Measurements from ENCODE around the gene GALNT14. TPM values are rescaled to one million over a fixed set of nuclear protein-coding genes. Genes with fewer than 3 reads are reported as not detected.

The GALNT14 gene
- total RNA-seq, 3 donors from 2014 or later, result 0.16 to 4.3 (median 4.1) TPM

DNA sequence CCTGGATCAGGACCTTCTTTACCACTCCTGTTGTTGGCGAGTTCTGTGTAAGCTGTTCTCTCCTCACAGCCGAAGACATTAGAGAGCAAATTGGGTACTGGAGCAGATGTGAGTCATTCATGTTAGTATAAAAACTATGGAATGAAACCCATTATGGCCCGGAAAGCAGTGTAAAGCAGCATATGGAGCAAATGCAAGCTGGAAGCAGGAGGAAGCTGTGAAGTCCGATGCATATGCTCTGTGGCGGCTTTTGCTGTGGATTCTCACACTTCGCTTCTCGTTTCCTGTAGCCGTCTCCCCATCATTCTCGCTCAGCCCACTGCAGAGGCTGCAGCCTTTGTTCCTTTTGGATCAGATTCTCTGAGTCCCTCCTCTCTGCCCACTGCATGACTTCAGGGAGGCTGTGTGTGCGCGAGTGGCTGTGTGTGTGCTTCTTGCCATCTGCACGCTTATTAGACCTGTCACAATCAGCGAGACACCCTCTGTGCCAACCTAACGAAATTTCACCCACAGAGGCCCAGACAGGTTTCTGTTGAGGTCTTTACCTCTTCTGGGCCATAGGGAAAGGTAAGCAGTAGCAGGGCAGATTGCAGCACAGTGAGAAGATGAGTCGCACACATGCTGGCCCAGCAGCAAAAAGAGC lies 3.3 kb upstream of the GALNT14 start:
- no peak overlapping the region for H3K27ac ChIP-seq
- no peaks in the 10 kb centered on the region for H3K4me1 ChIP-seq
- no peak overlapping the region for H3K4me3 ChIP-seq
- H3K36me3 ChIP-seq, result no peaks in the 10 kb centered on the region
- H3K9me3 ChIP-seq, result no peaks in the 10 kb centered on the region
- no peak for TF ChIP-seq POLR2AphosphoS5 (IDR thresholded peaks at IDR 0.05)
- TF ChIP-seq POLR2A (IDR thresholded peaks at IDR 0.05), result no peak
- TF ChIP-seq, protein P1, sequence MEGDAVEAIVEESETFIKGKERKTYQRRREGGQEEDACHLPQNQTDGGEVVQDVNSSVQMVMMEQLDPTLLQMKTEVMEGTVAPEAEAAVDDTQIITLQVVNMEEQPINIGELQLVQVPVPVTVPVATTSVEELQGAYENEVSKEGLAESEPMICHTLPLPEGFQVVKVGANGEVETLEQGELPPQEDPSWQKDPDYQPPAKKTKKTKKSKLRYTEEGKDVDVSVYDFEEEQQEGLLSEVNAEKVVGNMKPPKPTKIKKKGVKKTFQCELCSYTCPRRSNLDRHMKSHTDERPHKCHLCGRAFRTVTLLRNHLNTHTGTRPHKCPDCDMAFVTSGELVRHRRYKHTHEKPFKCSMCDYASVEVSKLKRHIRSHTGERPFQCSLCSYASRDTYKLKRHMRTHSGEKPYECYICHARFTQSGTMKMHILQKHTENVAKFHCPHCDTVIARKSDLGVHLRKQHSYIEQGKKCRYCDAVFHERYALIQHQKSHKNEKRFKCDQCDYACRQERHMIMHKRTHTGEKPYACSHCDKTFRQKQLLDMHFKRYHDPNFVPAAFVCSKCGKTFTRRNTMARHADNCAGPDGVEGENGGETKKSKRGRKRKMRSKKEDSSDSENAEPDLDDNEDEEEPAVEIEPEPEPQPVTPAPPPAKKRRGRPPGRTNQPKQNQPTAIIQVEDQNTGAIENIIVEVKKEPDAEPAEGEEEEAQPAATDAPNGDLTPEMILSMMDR (IDR thresholded peaks at IDR 0.05), result no peak
- peaks cover 0 to 15% of the 10 kb centered on the region in 2 donors for H3K27me3 ChIP-seq
- DNase-seq (ENCODE audit: low spot score in 2 of 2), result no peak
- intact Hi-C loops (cut with DNase I; ENCODE audit: low total_unique reads), result no loop called here

DNA sequence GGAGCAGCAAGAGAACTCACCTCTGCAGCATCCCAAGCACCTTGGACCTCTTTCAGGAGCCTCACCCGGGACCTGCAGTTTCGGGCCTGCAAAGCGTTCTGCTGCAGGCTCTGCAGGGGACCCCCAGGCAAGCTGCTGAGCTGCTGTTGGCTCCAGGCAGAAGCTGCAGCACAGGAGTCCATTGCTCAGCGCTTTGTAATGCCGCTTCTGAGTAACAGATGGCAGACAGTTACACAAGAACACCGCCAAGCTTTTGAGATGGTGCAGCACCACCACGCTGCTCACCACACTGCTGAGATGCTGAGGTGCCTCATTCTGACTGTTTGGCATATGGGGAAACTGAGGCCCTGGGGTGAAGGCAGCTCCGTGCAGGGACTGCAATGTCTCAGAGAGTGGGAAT lies 1.9 kb upstream of the GALNT14 start:
- H3K27ac ChIP-seq, result no peak overlapping the region
- no peak for DNase-seq (ENCODE audit: low spot score in 2 of 2)

DNA sequence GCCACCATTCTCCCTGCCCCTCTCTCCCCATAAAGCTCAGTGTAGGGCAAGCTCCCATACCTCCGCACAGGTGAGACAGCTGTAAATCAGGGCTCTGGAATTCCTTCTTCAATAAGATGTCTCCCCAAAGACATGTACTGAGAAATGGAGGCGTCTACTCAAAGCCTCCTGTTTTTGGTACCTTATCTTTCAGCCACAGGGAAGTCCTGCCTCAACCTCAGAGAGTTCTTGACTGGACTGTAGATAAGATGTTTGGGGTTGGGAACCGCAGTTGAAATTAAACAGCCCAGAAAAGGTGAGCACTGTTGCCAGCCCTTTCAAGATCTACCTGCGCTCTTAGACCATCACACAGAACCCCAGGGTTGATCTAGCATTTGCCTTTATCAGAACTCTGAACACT lies 1.4 kb upstream of the GALNT14 start:
- no peaks in the 10 kb centered on the region for H3K36me3 ChIP-seq
- peaks cover 0 to 18% of the 10 kb centered on the region in 2 donors for H3K27me3 ChIP-seq
- intact Hi-C loops (cut with DNase I; ENCODE audit: low total_unique reads), result no loop called here
- H3K9me3 ChIP-seq, result no peaks in the 10 kb centered on the region
- no peaks in the 10 kb centered on the region for H3K4me1 ChIP-seq
- TF ChIP-seq POLR2AphosphoS5 (IDR thresholded peaks at IDR 0.05) (no peak), POLR2A (IDR thresholded peaks at IDR 0.05) (no peak)
- TF ChIP-seq, protein P1 (IDR thresholded peaks at IDR 0.05), result no peak
- H3K4me3 ChIP-seq, result no peak overlapping the region
- no peak overlapping the region for H3K27ac ChIP-seq
- DNase-seq (ENCODE audit: low spot score in 2 of 2), result no peak

More for the DNA sequence above, 1.9 kb upstream of the GALNT14 start:
- no peaks in the 10 kb centered on the region for H3K4me1 ChIP-seq
- H3K4me3 ChIP-seq, result no peak overlapping the region
- intact Hi-C loops (cut with DNase I; ENCODE audit: low total_unique reads), result no loop called here
- no peaks in the 10 kb centered on the region for H3K36me3 ChIP-seq
- TF ChIP-seq, protein P1 (IDR thresholded peaks at IDR 0.05), result no peak
- TF ChIP-seq POLR2A (IDR thresholded peaks at IDR 0.05), result no peak
- no peak for TF ChIP-seq POLR2AphosphoS5 (IDR thresholded peaks at IDR 0.05)
- no peaks in the 10 kb centered on the region for H3K9me3 ChIP-seq
- H3K27me3 ChIP-seq, result peaks cover 0 to 17% of the 10 kb centered on the region in 2 donors

DNA sequence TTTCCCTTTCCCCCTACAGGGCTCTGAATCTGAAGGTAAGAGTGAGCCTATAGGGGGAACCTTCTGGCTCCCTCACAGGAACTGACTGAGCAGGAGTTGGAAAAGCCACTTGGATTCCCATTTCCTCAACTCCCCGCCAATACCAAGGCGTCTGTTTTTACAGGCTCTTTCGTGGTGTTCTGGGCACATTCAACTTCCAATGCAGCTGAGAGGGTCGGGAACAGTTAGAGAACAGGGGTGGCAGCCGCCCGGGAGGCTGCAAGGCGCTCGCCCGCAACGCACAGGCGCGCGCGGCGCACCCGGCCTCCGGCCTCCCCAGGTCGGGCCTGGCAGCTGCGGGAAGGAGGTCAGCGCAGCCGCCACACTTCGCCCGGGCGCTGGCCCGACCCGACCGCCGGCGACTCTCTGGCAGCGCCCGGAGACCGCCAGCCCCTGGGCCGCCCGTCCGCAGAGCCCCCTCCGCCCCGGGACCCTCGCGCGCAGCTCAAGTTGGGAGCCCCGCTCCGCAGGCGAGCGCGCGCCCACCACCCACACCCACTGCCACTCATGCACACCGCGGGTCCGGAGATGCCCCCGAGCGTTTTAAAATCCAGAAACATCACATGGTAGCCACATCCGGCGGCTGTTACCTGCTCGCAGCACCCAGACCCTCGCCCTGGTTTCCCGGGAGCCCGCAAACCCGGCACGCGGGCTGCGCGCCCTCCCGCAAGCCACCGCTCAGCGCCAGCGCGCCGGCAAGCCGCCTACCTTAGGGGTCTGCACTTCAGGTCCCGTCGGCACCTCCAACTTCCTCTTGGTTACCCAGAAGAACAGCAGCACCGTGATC lies 816 bp downstream of the GALNT14 start:
- Histone ChIP-seq H3K27me3 (peaks cover 0 to 21% of the 10 kb centered on the region in 2 donors), H3K4me3 (peak overlapping the region; percentile 37 to 69 (median 61)), H3K36me3 (no peaks in the 10 kb centered on the region), H3K4me1 (no peaks in the 10 kb centered on the region), H3K27ac (peak overlapping the region in 1 of 2 donors; percentile 28), H3K9me3 (no peaks in the 10 kb centered on the region)
- DNase-seq (ENCODE audit: low spot score in 2 of 2), result no peak
- TF ChIP-seq, protein P1 (IDR thresholded peaks at IDR 0.05), result no peak
- TF ChIP-seq POLR2A (IDR thresholded peaks at IDR 0.05), result no peak
- TF ChIP-seq POLR2AphosphoS5 (IDR thresholded peaks at IDR 0.05), result no peak
- intact Hi-C loops (cut with DNase I; ENCODE audit: low total_unique reads), result no loop called here

DNA sequence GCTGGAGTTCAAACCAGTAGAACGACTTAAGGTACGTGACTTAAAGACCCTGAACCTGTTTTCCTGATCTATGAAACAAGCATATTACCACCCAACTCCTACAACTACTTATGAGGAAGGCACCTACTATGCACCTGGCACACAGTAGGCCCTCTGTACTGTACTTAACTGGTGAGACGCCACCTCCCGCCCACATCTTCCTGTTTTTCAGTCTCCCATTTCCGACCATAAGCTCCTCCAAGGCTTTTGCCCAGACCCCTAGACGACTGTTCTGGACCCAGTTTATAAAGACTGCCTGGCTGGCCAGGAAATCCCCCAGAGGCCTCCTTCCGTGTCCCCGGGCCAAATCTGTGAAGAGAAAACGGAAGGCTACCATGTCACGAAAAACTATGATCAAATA lies 1.5 kb downstream of the GALNT14 start:
- TF ChIP-seq POLR2A (IDR thresholded peaks at IDR 0.05), result no peak
- no peak for TF ChIP-seq POLR2AphosphoS5 (IDR thresholded peaks at IDR 0.05)
- TF ChIP-seq, protein P1 (IDR thresholded peaks at IDR 0.05), result no peak
- no peak for DNase-seq (ENCODE audit: low spot score in 2 of 2)
- Histone ChIP-seq H3K36me3 (no peaks in the 10 kb centered on the region), H3K4me1 (no peaks in the 10 kb centered on the region), H3K27me3 (peaks cover 0 to 21% of the 10 kb centered on the region in 2 donors), H3K4me3 (peak overlapping the region in 1 of 3 donors; percentile 69), H3K9me3 (no peaks in the 10 kb centered on the region), H3K27ac (no peak overlapping the region)
- intact Hi-C loops (cut with DNase I; ENCODE audit: low total_unique reads), result no loop called here
